ENCODE measurements around the gene SBNO2.
"Not testable (repeated sequence)": the region's sequence is repeated elsewhere in the genome, so short reads cannot be mapped to it uniquely, and the experiment has no call there.

Gene SBNO2

DNA sequence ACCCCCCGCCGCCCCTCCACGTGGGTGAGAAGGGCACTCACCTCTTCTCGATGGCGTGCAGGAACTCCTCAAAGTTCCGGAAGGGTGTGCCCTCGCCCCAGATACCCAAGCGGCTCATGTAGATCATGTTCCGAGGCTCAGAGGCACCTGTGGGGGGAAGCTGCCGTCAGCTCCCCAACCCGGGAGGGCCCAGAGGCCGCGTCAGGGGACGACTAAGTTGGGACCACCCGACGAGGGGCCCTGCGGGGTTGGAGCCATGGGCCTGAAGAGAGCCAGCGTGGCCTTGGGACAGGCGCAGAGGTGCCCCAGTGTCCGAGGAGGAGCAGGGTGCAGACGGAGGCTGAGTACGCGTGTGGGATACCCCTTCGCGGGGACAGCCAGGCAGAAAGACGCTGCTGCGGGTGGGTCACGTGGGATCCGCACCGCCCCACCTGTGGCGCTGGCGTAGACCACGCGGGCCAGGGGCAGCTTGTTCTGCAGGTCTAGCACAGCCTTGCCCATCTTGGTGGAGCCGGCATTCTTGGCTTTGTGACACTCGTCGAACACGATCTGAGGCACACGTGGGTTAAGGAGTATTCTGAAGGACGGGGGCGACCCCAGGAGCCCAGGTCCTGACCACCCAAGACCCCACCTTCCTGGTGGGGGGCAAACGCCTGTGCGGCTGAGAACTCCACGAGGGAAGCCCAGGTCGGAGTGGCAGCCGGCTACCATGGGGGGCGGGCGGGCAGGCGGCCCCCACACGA, 54.4 kb downstream of the SBNO2 start:
- TF ChIP-seq, protein P1, sequence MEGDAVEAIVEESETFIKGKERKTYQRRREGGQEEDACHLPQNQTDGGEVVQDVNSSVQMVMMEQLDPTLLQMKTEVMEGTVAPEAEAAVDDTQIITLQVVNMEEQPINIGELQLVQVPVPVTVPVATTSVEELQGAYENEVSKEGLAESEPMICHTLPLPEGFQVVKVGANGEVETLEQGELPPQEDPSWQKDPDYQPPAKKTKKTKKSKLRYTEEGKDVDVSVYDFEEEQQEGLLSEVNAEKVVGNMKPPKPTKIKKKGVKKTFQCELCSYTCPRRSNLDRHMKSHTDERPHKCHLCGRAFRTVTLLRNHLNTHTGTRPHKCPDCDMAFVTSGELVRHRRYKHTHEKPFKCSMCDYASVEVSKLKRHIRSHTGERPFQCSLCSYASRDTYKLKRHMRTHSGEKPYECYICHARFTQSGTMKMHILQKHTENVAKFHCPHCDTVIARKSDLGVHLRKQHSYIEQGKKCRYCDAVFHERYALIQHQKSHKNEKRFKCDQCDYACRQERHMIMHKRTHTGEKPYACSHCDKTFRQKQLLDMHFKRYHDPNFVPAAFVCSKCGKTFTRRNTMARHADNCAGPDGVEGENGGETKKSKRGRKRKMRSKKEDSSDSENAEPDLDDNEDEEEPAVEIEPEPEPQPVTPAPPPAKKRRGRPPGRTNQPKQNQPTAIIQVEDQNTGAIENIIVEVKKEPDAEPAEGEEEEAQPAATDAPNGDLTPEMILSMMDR (conservative IDR thresholded peaks at IDR 0.05; ENCODE audit: low read depth, low read length) = no peak
- DNase-seq (ENCODE audit: low read depth) = no peak
- H3K4me3 ChIP-seq (ENCODE audit: low read depth, low read length) = no peak overlapping the region

DNA sequence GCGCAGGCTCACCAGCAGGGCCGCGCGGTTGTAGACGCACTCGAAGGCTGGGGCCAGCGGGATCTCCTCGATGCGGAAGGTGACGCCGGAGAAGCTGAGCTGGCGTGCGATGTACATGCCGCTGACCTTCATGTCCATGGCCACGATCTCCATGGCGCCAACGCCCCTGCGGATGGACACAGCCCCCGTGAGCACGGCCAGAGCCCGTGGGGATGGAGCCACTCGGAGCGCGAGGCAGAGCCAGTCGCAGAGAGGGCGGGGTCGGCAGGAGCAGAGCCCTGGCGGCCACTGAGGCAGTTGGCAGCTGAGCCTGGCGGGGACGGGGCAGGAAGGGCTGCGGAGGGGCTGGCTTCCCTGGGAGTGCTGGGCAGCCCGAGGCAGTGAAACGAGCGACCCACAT, 55.1 kb downstream of the SBNO2 start:
- DNase-seq (ENCODE audit: low read depth) = no peak
- TF ChIP-seq, protein P1 (conservative IDR thresholded peaks at IDR 0.05; ENCODE audit: low read depth, low read length) = no peak
- H3K4me3 ChIP-seq (ENCODE audit: low read depth, low read length) = no peak overlapping the region

DNA sequence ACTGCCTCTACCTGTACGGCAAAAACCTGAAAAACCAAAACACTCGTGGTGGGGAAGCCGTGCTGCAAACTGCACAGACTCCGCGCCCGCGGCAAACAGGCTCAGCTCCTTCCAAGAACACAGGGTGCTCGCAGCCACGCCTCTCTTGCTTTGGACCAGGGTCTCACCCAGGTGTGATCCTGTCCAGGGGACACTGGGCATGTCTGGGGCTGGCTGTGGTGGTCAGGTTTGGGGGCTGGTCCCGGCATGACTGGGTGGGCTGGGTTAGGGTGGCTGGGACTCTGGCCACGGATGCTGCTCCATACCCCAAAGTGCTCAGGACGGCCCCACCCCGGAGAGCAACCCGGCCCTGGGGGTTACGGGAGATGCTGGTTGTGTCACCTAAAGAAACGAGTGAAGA, 56.4 kb downstream of the SBNO2 start:
- DNase-seq (ENCODE audit: low read depth) = no peak
- TF ChIP-seq, protein P1 (conservative IDR thresholded peaks at IDR 0.05; ENCODE audit: low read depth, low read length) = no peak
- no peak overlapping the region for H3K4me3 ChIP-seq (ENCODE audit: low read depth, low read length)

DNA sequence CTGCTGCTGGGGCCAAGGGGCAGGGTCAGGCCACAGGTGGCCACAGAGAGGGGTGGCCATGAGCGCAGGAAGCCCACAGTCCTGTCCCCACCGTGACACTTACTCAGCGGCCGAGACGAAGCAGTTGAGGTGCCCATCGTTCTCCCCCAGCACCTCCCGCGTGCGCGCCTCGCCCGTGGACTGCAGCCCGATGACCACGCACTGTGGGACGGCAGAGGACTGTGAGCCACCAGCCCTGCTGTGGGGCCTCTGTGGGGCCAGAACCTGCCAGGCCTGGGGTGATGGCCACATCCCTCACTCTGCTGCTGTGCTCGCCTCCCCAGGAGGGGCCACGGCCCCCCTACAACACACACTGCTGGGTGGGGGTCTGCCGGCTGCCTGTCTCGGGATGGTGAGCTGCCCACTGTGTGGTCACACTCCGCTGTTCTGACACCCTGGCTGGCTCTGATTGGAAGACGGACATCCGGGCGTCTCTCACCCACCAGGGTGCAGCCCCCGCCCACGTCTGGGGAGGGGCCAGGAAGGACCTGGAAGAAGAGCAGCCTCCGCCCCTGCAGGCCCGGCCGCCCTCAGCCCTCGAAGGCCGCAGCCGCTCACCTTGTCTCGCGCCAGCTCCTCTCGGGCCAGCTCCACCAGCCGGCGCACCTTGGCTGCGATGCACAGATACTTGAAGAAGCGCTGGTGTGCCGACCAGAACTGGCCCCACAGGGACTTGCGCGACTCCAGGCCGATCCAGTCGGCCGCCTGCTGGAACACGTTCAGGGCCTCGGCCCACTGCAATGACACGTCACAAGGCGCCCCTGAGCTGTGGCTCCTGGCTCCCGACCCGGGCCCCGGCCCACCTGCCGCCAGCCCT, 57.1 kb downstream of the SBNO2 start:
- DNase-seq (ENCODE audit: low read depth) = no peak
- H3K4me3 ChIP-seq (ENCODE audit: low read depth, low read length) = no peak overlapping the region
- TF ChIP-seq, protein P1 (conservative IDR thresholded peaks at IDR 0.05; ENCODE audit: low read depth, low read length) = no peak

DNA sequence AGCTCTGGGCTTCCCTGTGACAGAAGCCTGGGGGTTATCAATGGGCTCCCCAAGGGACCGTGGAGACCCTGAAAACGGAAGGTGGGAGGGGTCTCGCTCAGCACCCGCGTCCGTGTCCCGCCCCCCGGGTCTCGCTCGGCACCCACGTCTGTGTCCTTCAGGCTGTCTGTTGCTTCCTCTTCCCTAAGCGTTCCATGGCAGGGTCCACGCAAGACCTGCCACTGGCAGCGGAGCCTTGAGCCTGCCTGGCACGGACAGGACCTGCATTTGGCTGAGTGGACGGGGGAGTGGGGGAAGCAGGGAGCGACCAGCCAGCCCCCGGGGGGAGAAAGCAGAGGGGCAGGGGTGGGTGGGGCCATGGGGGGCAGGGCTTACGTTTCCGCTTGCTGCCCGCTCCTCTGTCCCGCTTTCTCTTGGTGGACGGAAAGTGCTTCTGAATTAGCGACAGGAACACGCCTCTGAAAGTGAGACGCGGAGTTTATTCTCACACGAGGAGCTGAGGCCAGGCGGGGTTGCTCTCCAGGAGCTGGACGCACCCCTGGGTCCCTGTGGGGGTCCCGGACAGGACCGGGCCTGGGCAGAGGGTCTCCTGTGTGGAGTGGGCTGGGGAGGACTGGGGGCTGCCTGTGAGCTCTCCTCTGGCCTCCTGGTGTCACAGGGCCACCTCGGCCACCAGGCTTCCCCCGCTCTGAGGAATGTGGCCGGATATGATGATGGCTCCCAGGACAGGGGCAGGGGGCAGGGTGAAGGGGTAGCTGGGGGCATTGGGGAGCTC, 58.2 kb downstream of the SBNO2 start:
- DNase-seq (ENCODE audit: low read depth) = no peak
- TF ChIP-seq, protein P1 (conservative IDR thresholded peaks at IDR 0.05; ENCODE audit: low read depth, low read length) = no peak
- no peak overlapping the region for H3K4me3 ChIP-seq (ENCODE audit: low read depth, low read length)

DNA sequence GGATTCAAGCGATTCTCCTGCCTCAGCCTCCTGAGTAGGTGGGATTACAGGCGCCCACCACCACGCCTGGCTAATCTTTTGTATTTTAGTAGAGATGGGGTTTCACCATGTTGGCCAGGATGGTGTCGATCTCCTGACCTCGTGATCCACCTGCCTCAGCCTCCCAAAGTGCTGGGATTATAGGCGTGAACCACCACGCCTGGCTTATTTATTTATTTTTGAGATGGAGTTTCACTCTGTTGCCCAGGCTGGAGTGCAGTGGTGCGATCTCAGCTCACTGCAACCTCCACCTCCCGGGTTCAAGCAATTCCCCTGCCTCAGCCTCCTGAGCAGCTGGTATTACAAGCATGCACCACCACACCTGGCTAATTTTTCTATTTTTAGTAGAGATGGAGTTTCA, 59.3 kb downstream of the SBNO2 start:
- not testable (repeated sequence) for DNase-seq (ENCODE audit: low read depth); H3K4me3 ChIP-seq (ENCODE audit: low read depth, low read length)

DNA sequence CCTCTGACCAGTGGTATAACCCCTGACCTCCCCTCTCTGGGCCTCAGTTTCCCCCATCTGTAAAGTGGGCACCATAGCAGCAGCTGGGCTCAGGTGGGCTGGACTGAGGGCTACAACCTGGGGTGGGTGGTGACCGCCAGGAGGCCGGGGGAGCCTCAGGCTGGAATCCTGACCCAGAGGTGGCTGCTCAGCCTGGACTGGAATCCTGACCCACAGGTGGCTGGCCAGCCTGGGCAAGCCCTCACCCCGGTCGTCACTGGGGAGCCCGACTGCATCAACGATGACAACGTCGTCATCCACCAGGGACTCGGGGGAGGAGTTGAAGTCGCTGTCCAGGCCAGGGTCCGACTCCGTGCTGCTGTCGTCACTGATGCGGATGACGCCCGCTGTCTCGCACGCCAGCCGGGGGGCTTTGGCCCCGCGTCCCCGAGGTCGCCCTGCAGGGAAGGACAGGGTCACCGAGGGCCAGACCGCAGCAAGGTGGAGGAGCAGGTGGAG, 60.0 kb downstream of the SBNO2 start:
- DNase-seq (ENCODE audit: low read depth) = no peak
- H3K4me3 ChIP-seq (ENCODE audit: low read depth, low read length) = no peak overlapping the region
- TF ChIP-seq, protein P1 (conservative IDR thresholded peaks at IDR 0.05; ENCODE audit: low read depth, low read length) = no peak

Measured in choroid plexus epithelial cell (primary cell).